K562 (cell line): ENCODE results near the gene GARIN5B. TPM values are rescaled to one million over a fixed set of nuclear protein-coding genes. Genes with fewer than 3 reads are reported as not detected.

ENCODE experiments used
- EGR1 ChIP-seq: fragments of 450-650 bp; conservative IDR thresholded peaks from 2 replicates; pipeline ENCODE4 v1.6.1; 2017; ENCODE audit warnings: mild to moderate bottlenecking
- ELK3 ChIP-seq: fragments of 450-650 bp; formaldehyde crosslinking; IDR thresholded peaks from 2 replicates; pipeline ENCODE4 v1.4.0; 2020; ENCODE audit warnings: mild to moderate bottlenecking
- ESRRA ChIP-seq: fragments of 450-650 bp; IDR thresholded peaks from 2 replicates; pipeline ENCODE4 v1.6.1; 2014; ENCODE audit warnings: low read depth, mild to moderate bottlenecking, moderate library complexity, borderline replicate concordance
- IRF2 ChIP-seq: sonication (generic); formaldehyde crosslinking; IDR thresholded peaks from 2 replicates; pipeline ENCODE4 v1.8.1; 2022; ENCODE audit warnings: mild to moderate bottlenecking, missing genetic modification reagents
- MTA2 ChIP-seq: fragments of 450-650 bp; IDR thresholded peaks from 2 replicates; pipeline ENCODE4 v1.6.1; 2016; ENCODE audit warnings: low read depth
- MYBL2 ChIP-seq, 2 experiments: fragments of 450-650 bp in 1 of 2; sonication (generic) in 1 of 2; formaldehyde crosslinking in 1 of 2; IDR thresholded peaks; 2 replicates each; pipeline versions ENCODE4 v1.6.1 to v1.8.1; 2017 to 2022; ENCODE audit warnings: borderline replicate concordance in 1 of 2, inconsistent platforms in 1 of 2, low read depth in 1 of 2, mild to moderate bottlenecking in 1 of 2, missing genetic modification reagents in 1 of 2, moderate library complexity in 1 of 2
- NONO ChIP-seq, 2 experiments: fragments of 200-400 bp in 1 of 2; fragments of 450-650 bp in 1 of 2; formaldehyde crosslinking in 1 of 2; IDR thresholded peaks; 2 replicates each; pipeline ENCODE4 v1.6.1; 2017; ENCODE audit warnings: low read depth in 2 of 2, mild to moderate bottlenecking in 2 of 2, moderate library complexity in 2 of 2, low read length in 1 of 2
- PKNOX1 ChIP-seq: fragments of 450-650 bp; IDR thresholded peaks from 2 replicates; pipeline ENCODE4 v1.6.1; 2016
- PML ChIP-seq: IDR thresholded peaks from 2 replicates; pipeline ENCODE4 v1.6.1; 2012; ENCODE audit warnings: low read length, inconsistent platforms
- SIRT6 ChIP-seq: IDR thresholded peaks from one replicate; pipeline ENCODE4 v1.6.1; 2012; ENCODE audit warnings: low read depth, mild to moderate bottlenecking, control low read depth, inconsistent platforms, low read length, moderate library complexity
- SNIP1 ChIP-seq: fragments of 450-650 bp; IDR thresholded peaks from 2 replicates; pipeline ENCODE4 v1.7.1; 2017; ENCODE audit warnings: low read depth, mild to moderate bottlenecking
- TEAD1 ChIP-seq, 2 experiments: fragments of 450-650 bp in 1 of 2; sonication (generic) in 1 of 2; formaldehyde crosslinking; IDR thresholded peaks; 2 replicates each; pipeline versions ENCODE4 v1.4.0 to v1.8.0; 2020 to 2022; ENCODE audit warnings: mild to moderate bottlenecking in 2 of 2, missing genetic modification reagents in 1 of 2
- TFAP4 ChIP-seq: sonication (generic); formaldehyde crosslinking; IDR thresholded peaks from 2 replicates; pipeline ENCODE4 v1.8.0; 2022; ENCODE audit warnings: missing genetic modification reagents, mild to moderate bottlenecking, moderate library complexity, borderline replicate concordance
- ZBTB17 ChIP-seq: fragments of 450-650 bp; formaldehyde crosslinking; IDR thresholded peaks from 2 replicates; pipeline ENCODE4 v1.4.0; 2020; ENCODE audit warnings: mild to moderate bottlenecking
- ZNF436 ChIP-seq: fragments of 250-450, 450-650 bp; sonication (Bioruptor Pico); formaldehyde crosslinking; IDR thresholded peaks from 2 replicates; pipeline ENCODE4 v1.7.0; 2020; ENCODE audit warnings: mild to moderate bottlenecking
- ZNF780A ChIP-seq: fragments of 250-450 bp; sonication (Bioruptor Pico); IDR thresholded peaks from 2 replicates; pipeline ENCODE4 v1.5.0; 2021; ENCODE audit warnings: mild to moderate bottlenecking
- polyA plus RNA-seq, 8 experiments: library from polyadenylated mRNA; depleted of rRNA in 4 of 8; stranded (reverse) in 5 of 8; unstranded in 3 of 8; fragments of >200 nt; fragmentation: Nextera tagmentation in 2 of 8; fragmentation: Illumina TruSeq in 1 of 8; extraction: Ambion mirVana in 2 of 8; extraction: Trizol in 1 of 8; gene quantifications; 2 replicates each; pipeline versions ENCODE4 v1.2.1 to v1.2.3, GENCODE V29; 2011 to 2014; ENCODE audit warnings: inconsistent platforms in 1 of 8, missing spikeins in 1 of 8
- total RNA-seq, 7 experiments: library from RNA; depleted of rRNA in 6 of 7; stranded (reverse); fragments of >200 nt in 6 of 7; fragmentation: Illumina TruSeq in 2 of 7; extraction: Trizol in 2 of 7; gene quantifications; 2 replicates each; pipeline versions ENCODE4 v1.2.1 to v1.2.3, GENCODE V29; 2011 to 2021; ENCODE audit warnings: low replicate concordance in 1 of 7
- TF ChIP-seq, protein P1 (sequence below): fragments of 250-450 bp; sonication (Bioruptor Pico); IDR thresholded peaks from 2 replicates; pipeline ENCODE4 v1.4.0; 2020; ENCODE audit warnings: mild to moderate bottlenecking, moderate library complexity

Gene GARIN5B
- total and polyA plus RNA-seq, 9 of the 15 experiments (the other 6 are each of a cell fraction or from before 2014, with no cell fraction given) = not detected

- TF ChIP-seq SIRT6 (no peak), SNIP1 (no peak), ELK3 (CRISPR knock-in tag) (no peak), ZBTB17 (CRISPR knock-in tag) (no peak), TEAD1 (CRISPR knock-in tag; IDR thresholded peaks at IDR 0.05) (peak in 1 of 2 experiments; percentile 32; a peak in 1 of 4 replicates), ZNF780A (CRISPR knock-in tag) (no peak), MYBL2 (IDR thresholded peaks at IDR 0.05; ENCODE audit: low read depth) (no peak), MYBL2 (CRISPR knock-in tag; IDR thresholded peaks at IDR 0.05; ENCODE audit: borderline replicate concordance) (no peak), PKNOX1 (0 out of 2 replicates have a peak, but pooled peaks have one; percentile 5), PML (peak; percentile 21; the same call in 1 of the 2 replicates), NONO (IDR thresholded peaks at IDR 0.05; ENCODE audit: low read depth in 2 of 2, low read length in 1 of 2) (no peak), ZNF436 (CRISPR knock-in tag) (no peak), TFAP4 (CRISPR knock-in tag) (0 out of 2 replicates have a peak, but pooled peaks have one; percentile 7), MTA2 (no peak), EGR1 (0 out of 2 replicates have a peak, but pooled peaks have one; percentile 29), IRF2 (no peak), ESRRA (no peak)
- TF ChIP-seq, protein P1, sequence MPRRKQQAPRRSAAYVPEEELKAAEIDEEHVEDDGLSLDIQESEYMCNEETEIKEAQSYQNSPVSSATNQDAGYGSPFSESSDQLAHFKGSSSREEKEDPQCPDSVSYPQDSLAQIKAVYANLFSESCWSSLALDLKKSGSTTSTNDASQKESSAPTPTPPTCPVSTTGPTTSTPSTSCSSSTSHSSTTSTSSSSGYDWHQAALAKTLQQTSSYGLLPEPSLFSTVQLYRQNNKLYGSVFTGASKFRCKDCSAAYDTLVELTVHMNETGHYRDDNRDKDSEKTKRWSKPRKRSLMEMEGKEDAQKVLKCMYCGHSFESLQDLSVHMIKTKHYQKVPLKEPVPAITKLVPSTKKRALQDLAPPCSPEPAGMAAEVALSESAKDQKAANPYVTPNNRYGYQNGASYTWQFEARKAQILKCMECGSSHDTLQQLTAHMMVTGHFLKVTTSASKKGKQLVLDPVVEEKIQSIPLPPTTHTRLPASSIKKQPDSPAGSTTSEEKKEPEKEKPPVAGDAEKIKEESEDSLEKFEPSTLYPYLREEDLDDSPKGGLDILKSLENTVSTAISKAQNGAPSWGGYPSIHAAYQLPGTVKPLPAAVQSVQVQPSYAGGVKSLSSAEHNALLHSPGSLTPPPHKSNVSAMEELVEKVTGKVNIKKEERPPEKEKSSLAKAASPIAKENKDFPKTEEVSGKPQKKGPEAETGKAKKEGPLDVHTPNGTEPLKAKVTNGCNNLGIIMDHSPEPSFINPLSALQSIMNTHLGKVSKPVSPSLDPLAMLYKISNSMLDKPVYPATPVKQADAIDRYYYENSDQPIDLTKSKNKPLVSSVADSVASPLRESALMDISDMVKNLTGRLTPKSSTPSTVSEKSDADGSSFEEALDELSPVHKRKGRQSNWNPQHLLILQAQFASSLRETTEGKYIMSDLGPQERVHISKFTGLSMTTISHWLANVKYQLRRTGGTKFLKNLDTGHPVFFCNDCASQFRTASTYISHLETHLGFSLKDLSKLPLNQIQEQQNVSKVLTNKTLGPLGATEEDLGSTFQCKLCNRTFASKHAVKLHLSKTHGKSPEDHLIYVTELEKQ = no peak
Observed at GRCh38 chr19:55384920-55385723, 22.1 kb upstream of the GARIN5B start (continued).
